ENCODE measurements around the gene CCDC107.

DNA sequence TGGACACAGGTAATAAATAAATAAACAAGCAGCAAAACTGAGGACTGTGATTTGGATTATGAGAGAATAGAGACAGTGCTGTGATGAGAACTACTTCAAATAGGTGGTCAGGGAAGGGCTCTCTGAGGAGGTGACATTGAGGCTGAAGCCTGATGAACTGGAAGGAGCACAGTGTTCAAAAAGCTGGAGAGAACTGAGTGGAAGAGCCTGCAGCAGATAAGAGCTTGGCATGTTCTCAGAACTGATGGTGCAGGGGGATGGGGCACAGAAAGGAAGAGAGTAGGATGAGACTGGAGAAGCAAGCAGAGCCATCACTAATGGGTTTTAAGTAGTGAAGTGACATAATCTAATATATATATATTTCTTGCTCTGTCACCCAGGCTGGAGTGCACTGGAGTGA lies 42.9 kb downstream of the CCDC107 start:
- no peak for TF ChIP-seq POLR2A (IDR thresholded peaks at IDR 0.05)
- no peak for TF ChIP-seq EP300 (IDR thresholded peaks at IDR 0.05)

All from ovary (tissue), 1 donor.